Lower lobe of right lung (tissue), 2 donors: ENCODE measurements around the gene TNFAIP8L1. TPM values are rescaled to one million over a fixed set of nuclear protein-coding genes. Genes with fewer than 3 reads are reported as not detected.
A peak's percentile ranks its signal among the peaks of the same experiment; 100 is the strongest.
"Not testable (repeated sequence)": the region's sequence is repeated elsewhere in the genome, so short reads cannot be mapped to it uniquely, and the experiment has no call there.

Source experiments
- ATAC-seq, 2 donors: fragments of 200-7000 bp; cut with Tn5 transposase; one replicate each; pipeline ENCODE4 v1.9.1; 2020 to 2022; ENCODE audit warnings: mild to moderate bottlenecking in 2 of 2, moderate library complexity in 2 of 2
- DNase-seq: peaks from one replicate; pipeline ENCODE4 v3.0.0-alpha.2; 2020
- H3K27ac ChIP-seq: fragments of 200-600 bp; one replicate; pipeline ENCODE4 v1.8.0; 2022
- H3K27me3 ChIP-seq: fragments of 200-600 bp; one replicate; pipeline ENCODE4 v1.8.0; 2022; ENCODE audit warnings: low read depth
- H3K36me3 ChIP-seq: fragments of 200-600 bp; one replicate; pipeline ENCODE4 v1.8.0; 2022; ENCODE audit warnings: mild to moderate bottlenecking
- H3K4me1 ChIP-seq: fragments of 200-600 bp; one replicate; pipeline ENCODE4 v1.8.0; 2022
- H3K4me3 ChIP-seq: fragments of 200-600 bp; one replicate; pipeline ENCODE4 v1.8.0; 2022; ENCODE audit warnings: mild to moderate bottlenecking
- H3K9me3 ChIP-seq: fragments of 200-600 bp; one replicate; pipeline ENCODE4 v1.8.0; 2022
- CTCF ChIP-seq: fragments of 200-600 bp; IDR thresholded peaks from one replicate; pipeline ENCODE4 v1.8.0; 2022; ENCODE audit warnings: antibody characterized with exemption, mild to moderate bottlenecking
- intact Hi-C: fragments of 100-400 bp; cut with DNase I; formaldehyde crosslinking; loops from one replicate; pipeline ENCODE4 v1.11.0; 2022
- total RNA-seq: library from RNA; stranded (reverse); fragmentation: NEBNext Ultra II Directional; extraction: Animal tissue kit (Norgen Biotek cat#: 25700); gene quantifications from one replicate; pipeline ENCODE4 v1.2.1, GENCODE V29; 2021
- donor health status: DM: no; HTN: yes; CAD: no; lungs with severe emphysema.

Gene TNFAIP8L1
- total RNA-seq, 1 donor from 2014 or later, result 11.2 TPM

DNA sequence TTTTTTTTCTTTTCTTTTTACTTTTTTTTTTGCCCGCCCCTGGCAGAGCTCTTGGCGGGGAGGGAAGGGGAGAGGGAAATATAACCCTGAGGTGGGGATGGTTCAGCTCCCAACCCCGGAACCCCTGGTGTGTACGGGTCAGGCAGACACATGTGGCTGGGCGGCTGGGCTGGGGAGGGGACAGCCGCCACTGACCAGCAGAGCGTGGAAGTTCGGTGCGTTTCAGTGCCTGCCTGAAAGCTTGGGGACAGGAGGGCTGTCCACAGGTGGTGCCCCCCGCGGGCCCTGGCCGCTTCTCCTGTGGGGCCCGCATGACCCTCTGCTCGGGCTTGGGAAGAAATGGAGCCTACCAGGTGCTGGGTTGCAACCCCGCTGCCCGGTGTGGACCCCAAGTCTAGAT, 36.0 kb downstream of the TNFAIP8L1 start:
- DNase-seq (no peak), ATAC-seq (no peak)
- no peak overlapping the region for H3K4me3 ChIP-seq
- H3K36me3 ChIP-seq, result peaks cover 55% of the 10 kb centered on the region
- H3K9me3 ChIP-seq, result no peaks in the 10 kb centered on the region
- intact Hi-C loops, result no loop called here
- no peak for TF ChIP-seq CTCF
- no peak overlapping the region for H3K27ac ChIP-seq
- no peaks in the 10 kb centered on the region for H3K4me1 ChIP-seq
- no peaks in the 10 kb centered on the region for H3K27me3 ChIP-seq

GRCh38 chr19:4676955-4677731, 37.8 kb downstream of the TNFAIP8L1 start:
- Histone ChIP-seq H3K27ac (no peak overlapping the region), H3K9me3 (no peaks in the 10 kb centered on the region), H3K27me3 (no peaks in the 10 kb centered on the region), H3K4me1 (no peaks in the 10 kb centered on the region), H3K36me3 (peaks cover 73% of the 10 kb centered on the region), H3K4me3 (no peak overlapping the region)
- intact Hi-C loops, result no loop called here
- ATAC-seq (peak; percentile 65 to 79), DNase-seq (peak; percentile 64)
- TF ChIP-seq CTCF, result peak; percentile 56

DNA sequence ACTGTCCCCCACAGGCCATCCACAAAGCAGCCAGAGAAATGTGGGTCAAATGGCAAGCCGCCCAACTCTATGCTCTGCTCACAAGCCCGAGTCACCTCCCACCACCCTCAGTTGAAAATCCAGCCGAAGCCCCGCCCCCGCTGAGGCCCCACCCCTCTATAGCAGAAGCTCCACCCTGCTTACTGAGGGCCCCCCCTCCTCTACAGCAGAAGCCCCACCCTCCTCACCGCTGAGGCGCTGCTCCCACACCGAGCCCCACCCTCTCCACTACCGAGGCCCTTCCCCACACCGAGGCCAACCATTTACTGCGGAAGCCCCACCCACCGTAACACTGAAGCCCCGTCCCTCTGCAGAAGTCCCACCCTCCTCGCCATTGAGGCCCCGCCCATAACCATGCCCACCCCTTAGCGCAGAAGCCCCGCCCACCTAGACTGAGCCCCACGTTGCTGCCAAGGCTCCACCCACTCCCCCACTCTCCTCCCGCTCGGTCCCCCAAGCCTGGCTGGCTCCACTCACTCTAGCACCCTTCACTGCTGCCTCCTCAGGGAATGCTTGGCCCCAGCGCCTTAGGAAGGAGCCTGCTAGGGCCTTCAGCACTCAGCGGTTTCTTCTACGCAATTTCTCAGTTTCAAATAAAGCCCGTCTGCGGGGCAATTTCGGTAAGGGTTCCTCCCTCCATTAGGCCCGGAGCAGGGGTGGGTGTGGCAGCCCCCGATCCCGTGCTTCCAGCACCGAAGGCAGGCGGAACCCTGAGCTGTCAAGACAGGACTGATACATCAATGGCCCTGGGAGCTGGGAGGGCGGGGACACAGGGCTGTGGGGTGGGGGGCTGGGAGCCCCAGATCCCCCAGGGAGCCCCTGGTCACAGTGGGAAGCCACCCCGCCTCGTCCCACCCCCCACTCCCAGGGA, 39.8 kb downstream of the TNFAIP8L1 start:
- TF ChIP-seq CTCF, result no peak
- intact Hi-C loops, result no loop called here
- DNase-seq (no peak), ATAC-seq (peak; percentile 4 to 12)
- Histone ChIP-seq H3K4me3 (no peak overlapping the region), H3K4me1 (no peaks in the 10 kb centered on the region), H3K36me3 (peaks cover 93% of the 10 kb centered on the region), H3K9me3 (no peaks in the 10 kb centered on the region), H3K27ac (no peak overlapping the region), H3K27me3 (no peaks in the 10 kb centered on the region)

- H3K27me3 ChIP-seq, ATAC-seq: not testable (repeated sequence)
- peaks cover 98% of the 10 kb centered on the region for H3K36me3 ChIP-seq
Observed at GRCh38 chr19:4680021-4680420, 40.7 kb downstream of the TNFAIP8L1 start.

DNA sequence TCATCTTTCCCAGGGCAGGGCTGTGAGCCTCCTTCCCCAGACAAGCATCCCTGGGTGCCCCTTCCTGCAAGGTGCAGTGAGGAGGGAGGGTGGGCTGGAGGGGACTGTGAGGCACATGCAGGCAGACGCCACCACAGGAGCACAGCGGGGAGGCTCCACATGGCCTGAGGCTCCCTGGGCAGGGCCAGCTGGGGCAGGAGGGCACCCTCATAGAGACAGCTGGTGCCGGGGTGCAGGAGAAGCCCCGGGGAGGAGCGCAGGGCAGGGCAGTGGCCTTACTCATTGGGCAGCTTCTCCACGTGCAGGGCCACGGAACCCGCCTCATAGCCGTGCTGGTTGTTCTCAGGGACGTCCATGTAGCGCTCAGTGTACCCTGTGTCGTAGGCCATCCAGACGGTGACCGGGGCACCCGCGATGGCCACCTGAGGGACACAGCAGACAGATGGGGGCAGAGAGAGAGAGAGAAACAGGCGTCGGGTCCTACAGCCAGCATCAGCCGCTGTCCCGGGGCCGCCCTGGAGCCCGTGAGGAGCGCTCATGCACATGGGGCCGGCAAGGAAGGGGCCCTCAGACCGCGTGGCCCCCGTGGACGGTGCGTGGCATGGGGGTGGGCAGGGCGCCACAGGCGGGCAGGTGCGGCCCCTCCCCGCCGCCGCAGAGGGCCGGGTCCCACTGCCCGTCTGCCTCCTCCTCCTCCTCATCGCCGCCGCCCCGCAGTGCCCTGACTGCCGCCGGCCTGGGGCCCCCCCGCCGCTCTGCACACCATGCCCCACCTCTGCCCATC, 43.3 kb downstream of the TNFAIP8L1 start:
- H3K27me3 ChIP-seq, result no peaks in the 10 kb centered on the region
- no peak overlapping the region for H3K27ac ChIP-seq
- ATAC-seq (peak in 1 of 2 donors; percentile 8), DNase-seq (no peak)
- no peaks in the 10 kb centered on the region for H3K9me3 ChIP-seq
- no peak for TF ChIP-seq CTCF
- intact Hi-C loops, result no loop called here
- peaks cover 99% of the 10 kb centered on the region for H3K36me3 ChIP-seq
- H3K4me1 ChIP-seq, result no peaks in the 10 kb centered on the region
- H3K4me3 ChIP-seq, result no peak overlapping the region

More at GRCh38 chr19:4680021-4680420, 40.7 kb downstream of the TNFAIP8L1 start:
- H3K4me1 ChIP-seq, H3K9me3 ChIP-seq, H3K27ac ChIP-seq, DNase-seq, H3K4me3 ChIP-seq, intact Hi-C loops: not testable (repeated sequence)
